Progenitor cell of endocrine pancreas (in vitro differentiated cells): ENCODE results near the gene AQP2. TPM values are rescaled to one million over a fixed set of nuclear protein-coding genes. Genes with fewer than 3 reads are reported as not detected.

Experiments used
- DNase-seq: peaks from one replicate; pipeline ENCODE4 v3.0.0; 2021; ENCODE audit warnings: low spot score; ENCODE audit not compliant: unreplicated experiment
- H3K27ac Mint-ChIP-seq: 2 replicates; pipeline ENCODE4 v1.8.0; 2021; ENCODE audit warnings: mild to moderate bottlenecking, moderate library complexity, mixed read lengths
- H3K27me3 Mint-ChIP-seq: 2 replicates; pipeline ENCODE4 v1.8.0; 2021; ENCODE audit warnings: mixed read lengths
- H3K36me3 Mint-ChIP-seq: 2 replicates; pipeline ENCODE4 v1.8.0; 2022; ENCODE audit warnings: mixed read lengths; ENCODE audit not compliant: insufficient read depth
- H3K4me1 Mint-ChIP-seq: 2 replicates; pipeline ENCODE4 v1.8.0; 2021; ENCODE audit warnings: low read depth, mixed read lengths
- H3K4me3 Mint-ChIP-seq: 2 replicates; pipeline ENCODE4 v1.8.0; 2021; ENCODE audit warnings: low read depth, mild to moderate bottlenecking, moderate library complexity, mixed read lengths
- H3K9me3 Mint-ChIP-seq: 2 replicates; pipeline ENCODE4 v1.8.0; 2021; ENCODE audit warnings: low read depth, mixed read lengths
- total RNA-seq: library from RNA; stranded (reverse); gene quantifications from 2 replicates; pipeline ENCODE4 v1.2.1, GENCODE V29; 2021
- TF ChIP-seq, protein P1 (sequence below): fragments of 200-600 bp; sonication (generic); IDR thresholded peaks from one replicate; pipeline ENCODE4 v1.5.0; 2021; ENCODE audit warnings: antibody characterized with exemption, mild to moderate bottlenecking; ENCODE audit not compliant: unreplicated experiment

AQP2 gene
- total RNA-seq, 1 donor from 2014 or later: 1.0 TPM

- H3K36me3 Mint-ChIP-seq: no peaks in the 10 kb centered on the region
- DNase-seq: no peak
- H3K9me3 Mint-ChIP-seq: no peaks in the 10 kb centered on the region
- H3K27me3 Mint-ChIP-seq: peaks cover 70% of the 10 kb centered on the region
- H3K4me3 Mint-ChIP-seq: peak overlapping the region; percentile 14
- no peak overlapping the region for H3K27ac Mint-ChIP-seq
- peaks cover 10% of the 10 kb centered on the region for H3K4me1 Mint-ChIP-seq
- TF ChIP-seq, protein P1, sequence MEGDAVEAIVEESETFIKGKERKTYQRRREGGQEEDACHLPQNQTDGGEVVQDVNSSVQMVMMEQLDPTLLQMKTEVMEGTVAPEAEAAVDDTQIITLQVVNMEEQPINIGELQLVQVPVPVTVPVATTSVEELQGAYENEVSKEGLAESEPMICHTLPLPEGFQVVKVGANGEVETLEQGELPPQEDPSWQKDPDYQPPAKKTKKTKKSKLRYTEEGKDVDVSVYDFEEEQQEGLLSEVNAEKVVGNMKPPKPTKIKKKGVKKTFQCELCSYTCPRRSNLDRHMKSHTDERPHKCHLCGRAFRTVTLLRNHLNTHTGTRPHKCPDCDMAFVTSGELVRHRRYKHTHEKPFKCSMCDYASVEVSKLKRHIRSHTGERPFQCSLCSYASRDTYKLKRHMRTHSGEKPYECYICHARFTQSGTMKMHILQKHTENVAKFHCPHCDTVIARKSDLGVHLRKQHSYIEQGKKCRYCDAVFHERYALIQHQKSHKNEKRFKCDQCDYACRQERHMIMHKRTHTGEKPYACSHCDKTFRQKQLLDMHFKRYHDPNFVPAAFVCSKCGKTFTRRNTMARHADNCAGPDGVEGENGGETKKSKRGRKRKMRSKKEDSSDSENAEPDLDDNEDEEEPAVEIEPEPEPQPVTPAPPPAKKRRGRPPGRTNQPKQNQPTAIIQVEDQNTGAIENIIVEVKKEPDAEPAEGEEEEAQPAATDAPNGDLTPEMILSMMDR: no peak
Measured at GRCh38 chr12:49959685-49960473, 9.3 kb downstream of the AQP2 start.

GRCh38 chr12:49960474-49961110 lies 10.1 kb downstream of the AQP2 start:
- Mint-ChIP-seq H3K4me1 (peaks cover 10% of the 10 kb centered on the region), H3K4me3 (peak overlapping the region; percentile 14), H3K27me3 (peaks cover 74% of the 10 kb centered on the region), H3K9me3 (no peaks in the 10 kb centered on the region), H3K36me3 (no peaks in the 10 kb centered on the region), H3K27ac (no peak overlapping the region)
- DNase-seq: no peak
- TF ChIP-seq, protein P1: no peak

GRCh38 chr12:49961111-49961922 lies 10.8 kb downstream of the AQP2 start, which contains the start of gene AQP5:
AQP5 (plus strand) TSS chr12:49961872; CDS start chr12:49962018, 146 bp downstream.
- DNase-seq: no peak
- Mint-ChIP-seq H3K27me3 (peaks cover 75% of the 10 kb centered on the region), H3K9me3 (no peaks in the 10 kb centered on the region)

DNA sequence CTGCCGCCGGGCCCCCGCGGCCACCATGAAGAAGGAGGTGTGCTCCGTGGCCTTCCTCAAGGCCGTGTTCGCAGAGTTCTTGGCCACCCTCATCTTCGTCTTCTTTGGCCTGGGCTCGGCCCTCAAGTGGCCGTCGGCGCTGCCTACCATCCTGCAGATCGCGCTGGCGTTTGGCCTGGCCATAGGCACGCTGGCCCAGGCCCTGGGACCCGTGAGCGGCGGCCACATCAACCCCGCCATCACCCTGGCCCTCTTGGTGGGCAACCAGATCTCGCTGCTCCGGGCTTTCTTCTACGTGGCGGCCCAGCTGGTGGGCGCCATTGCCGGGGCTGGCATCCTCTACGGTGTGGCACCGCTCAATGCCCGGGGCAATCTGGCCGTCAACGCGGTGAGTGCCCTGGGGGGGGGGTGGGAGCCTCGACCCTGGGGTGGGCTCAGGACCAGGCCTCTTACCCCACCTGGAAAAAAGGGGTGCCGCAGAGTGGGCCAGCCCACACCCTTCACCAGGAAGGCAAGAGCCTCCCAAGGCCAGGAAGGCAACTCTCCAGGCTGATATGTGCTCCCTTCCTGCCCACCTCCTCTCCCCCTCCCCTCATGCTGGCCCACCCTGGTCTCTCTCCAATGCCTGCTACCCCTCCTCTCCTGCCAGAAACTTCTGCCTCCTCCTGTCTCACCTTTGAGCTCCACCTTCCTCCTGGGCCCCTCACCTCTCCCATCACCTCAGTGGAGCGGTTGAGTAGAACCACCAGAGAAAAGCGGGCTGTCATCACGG lies 11.6 kb downstream of the AQP2 start:
- peaks cover 76% of the 10 kb centered on the region for H3K27me3 Mint-ChIP-seq
- DNase-seq: no peak
- no peak overlapping the region for H3K27ac Mint-ChIP-seq
- TF ChIP-seq, protein P1: no peak
- no peaks in the 10 kb centered on the region for H3K9me3 Mint-ChIP-seq
- no peaks in the 10 kb centered on the region for H3K36me3 Mint-ChIP-seq
- H3K4me3 Mint-ChIP-seq: no peak overlapping the region
- H3K4me1 Mint-ChIP-seq: peaks cover 10% of the 10 kb centered on the region

More at GRCh38 chr12:49961111-49961922, 10.8 kb downstream of the AQP2 start, which contains the start of gene AQP5:
- no peak within 1 kb of the TSS for H3K27ac Mint-ChIP-seq
- H3K4me1 Mint-ChIP-seq: peaks cover 10% of the 10 kb centered on the region
- H3K36me3 Mint-ChIP-seq: no peaks in the 10 kb centered on the region
- peak within 1 kb of the TSS; percentile 45 for H3K4me3 Mint-ChIP-seq
- TF ChIP-seq, protein P1: no peak
